Karpas-422 (cell line): ENCODE data around the gene LRRK1. TPM values are rescaled to one million over a fixed set of nuclear protein-coding genes. Genes with fewer than 3 reads are reported as not detected.

Experiments
- DNase-seq: peaks from one replicate; pipeline ENCODE4 v3.0.0-alpha.2; 2015
- H2AFZ ChIP-seq: fragments of 200-600 bp; sonication (generic); 2 replicates; pipeline ENCODE4 v1.6.1; 2014; ENCODE audit warnings: antibody characterized with exemption, low read length, mixed read lengths
- H3K27ac ChIP-seq: fragments of 200-600 bp; sonication (generic); 2 replicates; pipeline ENCODE4 v1.5.1; 2014; ENCODE audit warnings: mild to moderate bottlenecking, low read length, moderate library complexity
- H3K27me3 ChIP-seq: fragments of 200-600 bp; sonication (generic); 2 replicates; pipeline ENCODE4 v1.6.1; 2014; ENCODE audit warnings: low read length, mixed read lengths
- H3K36me3 ChIP-seq: fragments of 200-600 bp; sonication (generic); 2 replicates; pipeline ENCODE4 v1.6.1; 2014; ENCODE audit warnings: low read length, mixed read lengths; ENCODE audit not compliant: insufficient read depth
- H3K4me1 ChIP-seq: fragments of 200-600 bp; sonication (generic); 2 replicates; pipeline ENCODE4 v1.6.1; 2014; ENCODE audit warnings: mild to moderate bottlenecking, low read length, mixed read lengths
- H3K4me2 ChIP-seq: fragments of 200-600 bp; sonication (generic); 2 replicates; pipeline ENCODE4 v1.6.1; 2014; ENCODE audit warnings: low read length, low read depth, mild to moderate bottlenecking; ENCODE audit not compliant: poor library complexity, severe bottlenecking
- H3K4me3 ChIP-seq: fragments of 200-600 bp; sonication (generic); 2 replicates; pipeline ENCODE4 v1.5.1; 2014; ENCODE audit warnings: mild to moderate bottlenecking, antibody characterized with exemption, low read length, mixed read lengths
- H3K79me2 ChIP-seq: fragments of 200-600 bp; sonication (generic); 2 replicates; pipeline ENCODE4 v1.6.1; 2014; ENCODE audit warnings: mild to moderate bottlenecking, low read length, mixed read lengths
- H3K9ac ChIP-seq: fragments of 200-600 bp; sonication (generic); 2 replicates; pipeline ENCODE4 v1.6.0; 2014; ENCODE audit warnings: low read length
- H3K9me2 ChIP-seq: fragments of 200-600 bp; sonication (generic), shearing (Covaris generic); replicated peaks from 2 replicates; pipeline ENCODE4 v1.6.0; 2014; ENCODE audit warnings: mild to moderate bottlenecking, low read length, moderate library complexity; ENCODE audit not compliant: insufficient read depth
- H3K9me3 ChIP-seq: fragments of 300-700, 200-600 bp; sonication (generic); 2 replicates; pipeline ENCODE4 v1.6.1; 2014; ENCODE audit warnings: low read length, mixed read lengths
- H4K20me1 ChIP-seq: fragments of 200-600 bp; sonication (generic); 2 replicates; pipeline ENCODE4 v1.6.1; 2014; ENCODE audit warnings: mild to moderate bottlenecking, antibody characterized with exemption, low read length, low read depth; ENCODE audit not compliant: insufficient read depth
- total RNA-seq: library from RNA; depleted of rRNA; stranded (reverse); fragments of >200 nt; shearing (Covaris generic); gene quantifications from 2 replicates; pipeline ENCODE4 v1.2.3, GENCODE V29; 2014; ENCODE audit warnings: low replicate concordance

LRRK1 gene
- total RNA-seq, 1 experiment from 2014 or later = 46.6 TPM

DNA sequence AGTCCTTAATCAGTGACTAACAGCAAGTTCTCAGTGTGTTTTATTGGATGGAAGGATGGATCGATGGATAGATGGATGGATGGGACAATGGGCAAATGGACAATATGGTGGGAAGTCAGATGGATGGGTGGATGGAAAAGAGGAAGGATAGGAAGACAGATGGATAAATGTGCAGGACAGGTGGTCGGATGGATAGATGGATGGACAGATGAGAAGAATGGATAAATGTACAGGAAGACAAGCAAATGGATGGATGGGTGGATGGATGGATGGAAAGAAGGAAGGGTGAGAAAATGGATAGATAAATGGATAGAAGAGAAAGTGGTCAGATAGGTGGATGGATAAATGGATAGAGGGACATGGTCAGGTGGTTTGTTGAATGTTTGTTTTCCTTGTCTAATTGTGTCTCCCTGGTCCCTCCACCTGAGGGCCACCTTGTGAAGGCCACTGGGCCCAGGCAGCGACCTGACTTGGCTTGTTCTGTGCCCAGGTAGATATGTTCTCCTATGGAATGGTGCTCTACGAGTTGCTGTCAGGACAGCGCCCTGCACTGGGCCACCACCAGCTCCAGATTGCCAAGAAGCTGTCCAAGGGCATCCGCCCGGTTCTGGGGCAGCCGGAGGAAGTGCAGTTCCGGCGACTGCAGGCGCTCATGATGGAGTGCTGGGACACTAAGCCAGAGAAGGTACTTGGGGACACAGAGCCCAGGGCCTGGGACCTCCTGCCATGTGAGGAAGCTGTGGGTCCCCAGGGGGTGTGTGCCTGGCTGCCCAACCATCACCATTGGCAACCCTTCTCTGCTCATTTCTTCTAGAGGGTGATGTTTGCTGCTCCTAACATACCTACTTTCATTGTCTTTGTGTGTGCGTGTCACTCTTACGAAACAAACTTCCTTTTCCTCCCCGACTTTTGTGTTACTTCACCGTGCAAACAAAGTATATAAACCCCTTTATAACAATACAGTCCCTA lies 137.5 kb downstream of the LRRK1 start:
- peaks cover 49% of the 10 kb centered on the region for H3K36me3 ChIP-seq
- H3K27ac ChIP-seq = no peak overlapping the region
- H3K79me2 ChIP-seq = no peaks in the 10 kb centered on the region
- no peak overlapping the region for H3K9ac ChIP-seq
- H3K9me3 ChIP-seq = no peaks in the 10 kb centered on the region
- no peak overlapping the region for H3K4me3 ChIP-seq
- H3K27me3 ChIP-seq = no peaks in the 10 kb centered on the region
- H2AFZ ChIP-seq = no peak overlapping the region
- no peak overlapping the region for H3K4me2 ChIP-seq
- no peaks in the 10 kb centered on the region for H3K9me2 ChIP-seq
- 0 out of 2 replicates have a peak, but pooled peaks cover 8% of the 10 kb centered on the region for H4K20me1 ChIP-seq
- no peak for DNase-seq
- H3K4me1 ChIP-seq = peaks cover 42% of the 10 kb centered on the region

DNA sequence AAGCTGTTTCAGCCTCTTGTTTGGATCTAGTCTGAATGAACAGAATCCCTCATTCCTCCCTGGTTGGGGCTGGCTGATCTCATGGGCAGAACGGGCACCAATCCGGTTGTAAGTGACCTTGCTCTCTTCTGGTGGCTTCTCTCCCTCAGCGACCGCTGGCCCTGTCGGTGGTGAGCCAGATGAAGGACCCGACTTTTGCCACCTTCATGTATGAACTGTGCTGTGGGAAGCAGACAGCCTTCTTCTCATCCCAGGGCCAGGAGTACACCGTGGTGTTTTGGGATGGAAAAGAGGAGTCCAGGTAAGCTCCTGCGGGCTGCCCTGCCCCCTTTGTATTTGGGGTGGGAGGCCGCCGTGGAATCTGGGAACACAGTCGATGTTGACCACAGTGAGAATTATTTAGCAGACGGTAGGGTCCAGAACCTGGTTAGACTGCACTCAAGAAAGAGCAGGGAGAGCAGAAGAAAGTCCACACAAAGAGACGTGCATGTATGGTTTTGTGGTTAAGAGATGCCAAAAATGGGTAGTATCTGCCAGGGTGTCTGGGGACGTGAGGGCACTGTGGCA lies 138.8 kb downstream of the LRRK1 start:
- Histone ChIP-seq H3K4me1 (peaks cover 55% of the 10 kb centered on the region), H3K4me2 (no peak overlapping the region), H3K9me3 (no peaks in the 10 kb centered on the region), H3K27ac (no peak overlapping the region), H3K4me3 (no peak overlapping the region), H2AFZ (no peak overlapping the region), H3K9me2 (no peaks in the 10 kb centered on the region), H3K9ac (no peak overlapping the region), H3K79me2 (no peaks in the 10 kb centered on the region), H4K20me1 (peaks cover 12% of the 10 kb centered on the region; the same call in 1 of the 2 replicates), H3K27me3 (no peaks in the 10 kb centered on the region), H3K36me3 (peaks cover 58% of the 10 kb centered on the region)
- no peak for DNase-seq

DNA sequence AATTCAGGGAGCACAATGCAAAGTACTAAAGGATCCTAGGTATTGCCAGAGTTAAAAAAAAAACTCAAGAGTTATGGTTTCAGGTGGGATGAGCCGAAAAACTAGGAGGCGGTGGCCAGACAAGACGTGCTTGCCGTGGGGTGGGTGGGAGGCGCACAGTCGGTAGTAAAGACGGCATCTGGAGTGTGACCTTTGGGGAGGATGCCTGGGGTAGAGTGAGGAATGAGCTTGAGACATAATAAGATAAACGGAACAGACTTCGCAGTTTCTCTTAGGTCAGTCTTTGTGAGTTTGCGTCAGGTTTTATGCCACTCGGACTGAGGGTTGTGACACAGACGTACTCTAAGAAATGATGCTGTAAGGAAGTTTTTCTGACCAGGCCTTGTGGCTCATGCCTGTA lies 139.6 kb downstream of the LRRK1 start:
- Histone ChIP-seq H3K9me3 (no peaks in the 10 kb centered on the region), H3K36me3 (peaks cover 65% of the 10 kb centered on the region), H3K79me2 (no peaks in the 10 kb centered on the region), H3K4me2 (no peak overlapping the region), H3K27me3 (no peaks in the 10 kb centered on the region), H3K9me2 (no peaks in the 10 kb centered on the region), H3K9ac (no peak overlapping the region), H3K4me1 (peaks cover 59% of the 10 kb centered on the region), H2AFZ (no peak overlapping the region), H4K20me1 (peaks cover 14% of the 10 kb centered on the region), H3K4me3 (no peak overlapping the region), H3K27ac (no peak overlapping the region)
- no peak for DNase-seq

DNA sequence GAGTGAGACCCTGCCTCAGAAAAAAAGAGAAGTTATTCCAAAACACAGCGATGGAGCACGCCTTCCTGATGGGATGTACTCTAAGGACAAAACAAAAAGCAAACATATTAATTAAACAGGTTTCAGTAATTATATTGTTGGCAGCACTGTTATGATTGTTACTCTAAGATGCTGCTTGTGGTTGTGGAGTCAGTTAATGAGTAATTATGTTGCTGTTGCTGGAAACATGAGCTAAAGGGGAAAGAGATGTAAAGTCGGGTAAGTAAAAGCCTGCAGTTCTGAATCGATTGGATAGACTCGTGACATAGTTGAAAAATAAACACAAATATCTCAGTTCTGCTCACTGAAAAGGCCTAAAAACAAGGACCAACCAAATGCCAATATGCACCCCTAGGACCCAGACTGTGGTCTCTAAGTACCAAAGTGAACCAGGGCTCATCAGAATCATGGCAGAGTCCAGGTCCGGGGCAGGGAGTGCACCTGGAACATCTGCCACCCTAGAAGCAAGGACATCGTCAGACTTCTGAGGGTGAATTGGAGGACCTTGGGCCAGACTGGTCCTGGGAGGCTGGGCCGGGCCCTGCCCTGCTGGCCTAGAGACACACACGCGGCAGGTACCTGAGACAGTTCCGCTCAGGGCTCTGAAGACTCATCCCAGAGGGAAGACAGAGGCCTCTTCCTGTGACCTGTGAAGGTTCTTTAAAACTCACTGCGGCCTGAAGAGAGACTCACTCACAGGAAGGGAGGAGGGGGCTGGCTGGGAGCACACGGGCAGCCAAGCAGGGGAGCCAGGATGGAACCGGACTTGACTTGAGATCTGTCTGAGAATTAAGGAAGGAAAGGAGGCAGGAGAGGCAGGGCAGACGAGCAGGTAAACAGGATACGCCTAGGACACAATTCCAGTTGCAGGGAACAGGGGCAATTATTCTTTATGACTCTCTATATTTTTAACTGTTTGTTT lies 140.5 kb downstream of the LRRK1 start:
- Histone ChIP-seq H3K79me2 (no peaks in the 10 kb centered on the region), H3K27ac (no peak overlapping the region; the same call in 1 of the 2 replicates), H3K9me2 (no peaks in the 10 kb centered on the region), H3K36me3 (peaks cover 67% of the 10 kb centered on the region), H3K27me3 (no peaks in the 10 kb centered on the region), H3K4me1 (peaks cover 59% of the 10 kb centered on the region), H3K4me3 (no peak overlapping the region), H2AFZ (no peak overlapping the region), H3K4me2 (no peak overlapping the region), H4K20me1 (peaks cover 18% of the 10 kb centered on the region), H3K9ac (no peak overlapping the region), H3K9me3 (no peaks in the 10 kb centered on the region)
- DNase-seq = no peak

DNA sequence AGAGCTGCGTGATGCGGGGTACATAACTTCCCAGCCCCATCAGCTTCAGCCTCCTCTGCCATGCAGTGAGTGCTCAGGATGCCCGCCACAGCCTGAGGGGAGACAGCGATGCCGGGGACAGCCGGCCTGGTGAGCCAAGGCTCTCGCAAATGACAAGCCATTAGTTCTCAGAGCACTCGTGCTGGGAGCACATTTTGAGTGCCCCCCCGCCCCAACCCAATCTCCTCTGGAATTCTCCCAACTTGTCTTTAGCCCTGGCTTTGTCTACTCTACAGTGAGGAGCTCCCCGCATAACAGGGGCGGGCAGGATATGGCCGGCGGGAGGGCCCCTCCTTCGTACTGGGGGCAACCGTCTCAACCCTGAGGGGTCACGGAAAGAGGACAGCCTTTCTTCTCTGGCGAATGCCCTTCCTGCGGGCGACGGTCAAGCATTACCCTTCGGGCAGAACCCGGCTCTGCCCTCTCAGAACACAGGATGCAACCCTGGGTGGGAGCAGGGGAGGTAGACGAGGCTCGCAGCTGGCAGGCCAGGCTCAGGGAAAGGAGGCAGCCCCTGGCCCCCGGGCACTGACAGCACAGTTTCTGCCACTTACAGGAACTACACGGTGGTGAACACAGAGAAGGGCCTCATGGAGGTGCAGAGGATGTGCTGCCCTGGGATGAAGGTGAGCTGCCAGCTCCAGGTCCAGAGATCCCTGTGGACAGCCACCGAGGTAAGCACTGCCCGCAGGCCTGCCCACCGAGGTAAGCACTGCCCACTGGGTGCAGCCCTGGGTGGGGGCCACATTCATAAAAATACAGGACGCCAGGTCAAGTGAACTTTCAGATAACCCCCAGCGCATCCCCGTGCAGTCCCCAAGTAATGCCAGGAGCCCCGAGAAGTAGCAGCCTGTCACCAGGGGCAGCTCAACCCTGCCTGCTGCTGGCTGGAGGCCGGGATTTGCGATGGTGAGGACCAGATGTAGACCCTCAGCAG lies 141.7 kb downstream of the LRRK1 start:
- Histone ChIP-seq H3K4me2 (peak overlapping the region; percentile 51), H3K36me3 (peaks cover 70% of the 10 kb centered on the region)

DNA sequence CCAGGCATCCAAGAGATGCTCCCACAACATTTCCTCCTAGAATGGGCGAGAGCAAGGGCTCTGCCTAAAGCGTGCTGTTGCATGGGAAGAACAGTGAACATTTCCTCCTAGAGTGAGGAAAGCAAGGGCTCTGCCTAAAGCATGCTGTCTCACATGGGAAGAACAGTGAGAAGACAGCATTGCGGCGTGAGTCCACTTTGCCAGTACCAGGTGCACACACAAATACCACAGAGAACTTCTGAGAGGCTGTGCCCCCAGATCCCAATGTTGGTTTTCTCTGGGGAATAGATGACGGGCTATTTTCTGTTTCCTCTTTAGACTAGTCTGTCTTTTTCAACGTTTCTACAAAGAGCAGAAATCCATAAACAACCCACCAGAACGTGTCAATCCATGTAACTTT lies 142.9 kb downstream of the LRRK1 start:
- Histone ChIP-seq H2AFZ (no peak overlapping the region), H3K36me3 (peaks cover 65% of the 10 kb centered on the region), H3K4me1 (peaks cover 54% of the 10 kb centered on the region), H3K9ac (peak overlapping the region; percentile 35), H3K9me3 (no peaks in the 10 kb centered on the region), H3K27ac (peak overlapping the region; percentile 86), H3K4me3 (peak overlapping the region; percentile 22; the same call in 1 of the 2 replicates), H4K20me1 (peaks cover 14% of the 10 kb centered on the region), H3K9me2 (no peaks in the 10 kb centered on the region), H3K4me2 (peak overlapping the region; percentile 51), H3K27me3 (no peaks in the 10 kb centered on the region), H3K79me2 (no peaks in the 10 kb centered on the region)
- peak; percentile 57 for DNase-seq

More for the DNA sequence above, 141.7 kb downstream of the LRRK1 start:
- Histone ChIP-seq H3K4me3 (no peak overlapping the region), H3K4me1 (peaks cover 59% of the 10 kb centered on the region), H4K20me1 (peaks cover 18% of the 10 kb centered on the region), H3K9me2 (no peaks in the 10 kb centered on the region), H3K9me3 (no peaks in the 10 kb centered on the region), H3K79me2 (no peaks in the 10 kb centered on the region), H3K27me3 (no peaks in the 10 kb centered on the region), H3K9ac (no peak overlapping the region), H2AFZ (no peak overlapping the region), H3K27ac (peak overlapping the region; percentile 86)
- no peak for DNase-seq

DNA sequence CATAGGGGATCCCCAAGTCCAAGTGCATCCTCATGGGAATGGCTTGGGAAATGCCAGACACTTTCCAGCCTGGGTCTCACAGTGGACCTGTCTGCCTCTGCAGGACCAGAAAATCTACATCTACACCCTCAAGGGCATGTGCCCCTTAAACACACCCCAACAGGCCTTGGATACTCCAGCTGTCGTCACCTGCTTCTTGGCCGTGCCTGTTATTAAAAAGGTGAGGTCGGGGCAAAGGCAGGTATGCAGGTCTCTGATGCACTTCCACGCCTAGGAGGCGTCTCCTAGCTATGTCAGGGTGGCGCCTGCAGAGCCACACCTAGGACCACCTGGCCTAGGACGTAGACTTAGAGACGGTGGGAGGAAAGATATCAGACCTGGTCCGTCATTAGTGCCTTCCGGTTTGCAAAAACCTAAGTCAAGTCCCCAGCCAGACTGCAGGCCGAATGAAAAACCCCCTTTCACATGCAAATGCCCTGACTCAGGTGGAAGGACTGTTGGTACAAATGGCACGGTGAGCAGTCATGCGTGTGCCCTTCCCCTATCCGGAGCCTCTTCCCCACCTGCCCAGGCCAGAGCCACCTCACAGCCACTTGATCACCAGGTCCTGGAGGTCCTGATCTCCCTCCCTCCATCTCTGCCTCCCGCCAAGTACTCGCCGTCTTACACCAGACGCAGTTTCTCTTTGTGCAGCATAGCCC lies 143.5 kb downstream of the LRRK1 start:
- H3K36me3 ChIP-seq = peaks cover 63% of the 10 kb centered on the region
- H2AFZ ChIP-seq = no peak overlapping the region
- peaks cover 51% of the 10 kb centered on the region for H3K4me1 ChIP-seq

More for the DNA sequence above, 143.5 kb downstream of the LRRK1 start:
- H3K27ac ChIP-seq = peak overlapping the region; percentile 86
- H3K4me2 ChIP-seq = peak overlapping the region; percentile 51
- peaks cover 12% of the 10 kb centered on the region for H4K20me1 ChIP-seq
- H3K9ac ChIP-seq = peak overlapping the region; percentile 35
- no peaks in the 10 kb centered on the region for H3K79me2 ChIP-seq
- DNase-seq = peak; percentile 82
- H3K9me3 ChIP-seq = no peaks in the 10 kb centered on the region
- no peaks in the 10 kb centered on the region for H3K27me3 ChIP-seq
- peak overlapping the region; percentile 22; the same call in 1 of the 2 replicates for H3K4me3 ChIP-seq
- H3K9me2 ChIP-seq = no peaks in the 10 kb centered on the region
